MG63 (cell line): ENCODE measurements around the gene SP100. TPM values are rescaled to one million over a fixed set of nuclear protein-coding genes. Genes with fewer than 3 reads are reported as not detected.
"Not testable (repeated sequence)": the region's sequence is repeated elsewhere in the genome, so short reads cannot be mapped to it uniquely, and the experiment has no call there.

Experiments
- DNase-seq: peaks from one replicate; pipeline ENCODE4 v3.0.0-alpha.2; 2020
- H3K27me3 ChIP-seq: fragments of 250-450 bp; sonication (Bioruptor Pico); 2 replicates; pipeline ENCODE4 v1.5.1; 2020; ENCODE audit warnings: mild to moderate bottlenecking, moderate library complexity
- H3K36me3 ChIP-seq: fragments of 250-450 bp; sonication (Bioruptor Pico); 2 replicates; pipeline ENCODE4 v1.5.1; 2020; ENCODE audit warnings: mild to moderate bottlenecking, moderate library complexity
- H3K4me3 ChIP-seq: fragments of 250-450 bp; sonication (Bioruptor Pico); 2 replicates; pipeline ENCODE4 v1.5.1; 2020; ENCODE audit warnings: mild to moderate bottlenecking, moderate library complexity
- H3K9me3 ChIP-seq: fragments of 250-450 bp; sonication (Bioruptor Pico); 2 replicates; pipeline ENCODE4 v1.5.1; 2020; ENCODE audit warnings: mild to moderate bottlenecking, moderate library complexity
- total RNA-seq: library from RNA; depleted of rRNA; stranded (reverse); fragments of >200 nt; shearing (Covaris generic); gene quantifications from 2 replicates; pipeline ENCODE4 v1.2.3, GENCODE V29; 2014; ENCODE audit warnings: low replicate concordance; rRNA removed

Gene SP100
- 63.5 and 69.0 TPM in 2 replicates for total RNA-seq

DNA sequence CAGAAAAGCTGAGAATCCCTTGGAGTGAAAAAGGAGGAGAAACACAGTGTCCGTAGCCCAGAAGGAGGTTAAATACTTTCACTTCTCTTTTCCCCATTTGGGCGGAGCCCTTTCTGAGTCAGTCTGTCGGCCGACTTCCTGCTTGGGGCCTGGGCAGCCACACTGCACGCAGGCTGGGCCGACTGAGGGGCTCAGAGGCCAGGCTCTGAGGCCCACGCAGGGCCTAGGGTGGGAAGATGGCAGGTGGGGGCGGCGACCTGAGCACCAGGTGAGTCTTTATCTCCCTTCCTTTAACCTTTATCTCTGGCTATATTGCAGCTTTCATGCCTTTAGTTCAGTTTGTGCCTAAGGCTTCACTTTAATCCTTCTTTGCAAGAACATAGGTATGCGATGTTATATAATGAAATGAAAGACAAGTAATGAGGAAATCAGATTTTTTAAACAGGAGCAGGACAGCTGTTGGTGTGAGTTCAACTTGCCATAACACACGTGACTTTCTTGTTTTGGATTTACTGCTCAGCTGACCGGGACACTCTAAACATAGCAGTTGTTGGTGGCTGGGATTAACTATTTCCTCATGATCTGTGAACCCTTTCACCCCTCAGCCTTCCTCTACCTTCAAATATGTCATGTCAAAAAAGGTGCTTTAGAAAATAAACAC is at the start of gene SP100:
TSS of gene SP100 (plus strand) at position 141 of the 661 bp plus-strand sequence. CDS start at position 237, 96 bp downstream.
- Histone ChIP-seq H3K36me3 (peaks cover 4% of the 10 kb centered on the region), H3K27me3 (no peaks in the 10 kb centered on the region), H3K4me3 (peak within 1 kb of the TSS; percentile 77), H3K9me3 (no peaks in the 10 kb centered on the region)
- peak; percentile 88 for DNase-seq

DNA sequence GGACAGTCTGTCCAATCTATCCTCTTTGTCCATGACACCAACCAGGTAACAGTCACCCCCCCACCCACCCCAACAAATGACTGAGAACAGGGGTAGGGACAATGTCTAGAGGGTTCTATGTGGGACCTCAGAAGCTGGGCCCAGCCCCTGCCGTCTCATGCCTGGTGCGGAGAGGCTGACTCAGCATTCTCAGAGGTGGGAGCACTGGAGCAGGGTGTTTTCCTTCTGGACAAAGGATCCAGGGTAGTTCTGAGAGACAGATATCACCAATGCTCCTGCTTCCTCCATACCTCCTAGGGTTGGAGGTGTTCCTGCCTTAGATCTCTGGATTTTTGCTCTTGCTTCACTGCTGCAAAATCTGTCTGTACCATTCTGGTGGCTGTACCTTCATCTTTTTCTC is 33.9 kb upstream of the SP100 start:
- peaks cover 12% of the 10 kb centered on the region for H3K36me3 ChIP-seq
- no peaks in the 10 kb centered on the region for H3K27me3 ChIP-seq
- H3K9me3 ChIP-seq = no peaks in the 10 kb centered on the region
- no peak for DNase-seq
- no peak overlapping the region for H3K4me3 ChIP-seq

DNA sequence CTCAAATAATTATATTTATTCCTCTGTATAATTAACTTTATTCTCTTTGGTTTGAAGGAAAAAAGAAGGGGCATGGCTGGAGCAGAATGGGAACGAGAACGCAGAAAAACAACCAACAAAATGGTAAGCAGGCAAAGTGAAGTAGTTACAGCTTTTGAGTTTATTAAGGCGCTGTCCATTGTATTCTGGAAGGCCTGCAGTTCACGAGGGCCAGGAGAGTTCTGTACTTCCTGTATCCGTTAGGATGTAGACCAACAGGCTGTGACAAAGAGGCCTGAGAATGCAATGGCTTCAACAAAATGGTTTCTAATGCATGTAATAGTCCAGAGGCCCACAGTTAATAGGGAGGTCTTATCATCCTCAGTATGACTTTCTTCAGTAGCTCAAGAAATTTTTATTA is 32.5 kb upstream of the SP100 start:
- DNase-seq = no peak
- no peaks in the 10 kb centered on the region for H3K27me3 ChIP-seq
- no peaks in the 10 kb centered on the region for H3K9me3 ChIP-seq
- H3K36me3 ChIP-seq = peaks cover 6% of the 10 kb centered on the region
- no peak overlapping the region for H3K4me3 ChIP-seq

DNA sequence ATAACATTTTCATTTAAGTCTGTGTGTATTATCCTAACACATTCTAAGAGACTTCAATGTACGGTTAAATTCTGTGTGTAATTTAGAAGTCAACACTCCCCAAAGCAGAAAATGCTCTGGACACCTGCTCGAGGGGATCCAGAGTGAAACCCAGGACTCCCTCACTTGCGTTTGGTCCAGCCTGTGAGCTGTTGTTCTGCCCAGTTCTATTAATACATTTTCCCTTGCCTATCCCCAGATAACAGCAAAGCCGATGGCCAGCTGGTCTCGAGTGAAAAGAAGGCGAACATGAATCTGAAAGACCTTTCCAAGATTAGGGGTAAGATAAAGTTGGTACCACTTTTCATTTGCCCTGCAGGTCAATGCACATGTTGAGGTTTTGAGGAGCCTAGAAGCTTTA is 31.0 kb upstream of the SP100 start:
- Histone ChIP-seq H3K27me3 (no peaks in the 10 kb centered on the region), H3K4me3 (no peak overlapping the region), H3K9me3 (no peaks in the 10 kb centered on the region), H3K36me3 (peaks cover 7% of the 10 kb centered on the region)
- DNase-seq = no peak

DNA sequence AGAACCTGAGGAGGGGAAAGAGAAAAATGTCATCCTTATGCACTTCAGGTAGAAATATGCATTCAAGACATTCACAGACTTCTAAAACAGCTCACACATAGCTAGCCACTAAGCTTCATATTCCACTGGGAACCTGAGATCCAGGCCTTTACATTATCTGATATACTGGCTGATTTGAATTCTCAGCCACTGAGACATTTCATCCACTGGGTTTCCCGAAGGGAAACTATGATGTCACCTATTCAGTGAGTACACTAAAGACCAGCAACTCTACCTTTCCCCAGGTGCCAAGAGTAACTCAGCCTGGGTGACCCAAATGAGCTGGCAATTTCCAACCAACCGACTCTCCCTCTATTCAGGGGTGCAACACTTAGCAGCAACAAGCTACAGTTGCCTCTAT is 21.7 kb upstream of the SP100 start:
- no peaks in the 10 kb centered on the region for H3K27me3 ChIP-seq
- DNase-seq = no peak
- no peaks in the 10 kb centered on the region for H3K9me3 ChIP-seq
- H3K36me3 ChIP-seq = peaks cover 22% of the 10 kb centered on the region
- no peak overlapping the region for H3K4me3 ChIP-seq

DNA sequence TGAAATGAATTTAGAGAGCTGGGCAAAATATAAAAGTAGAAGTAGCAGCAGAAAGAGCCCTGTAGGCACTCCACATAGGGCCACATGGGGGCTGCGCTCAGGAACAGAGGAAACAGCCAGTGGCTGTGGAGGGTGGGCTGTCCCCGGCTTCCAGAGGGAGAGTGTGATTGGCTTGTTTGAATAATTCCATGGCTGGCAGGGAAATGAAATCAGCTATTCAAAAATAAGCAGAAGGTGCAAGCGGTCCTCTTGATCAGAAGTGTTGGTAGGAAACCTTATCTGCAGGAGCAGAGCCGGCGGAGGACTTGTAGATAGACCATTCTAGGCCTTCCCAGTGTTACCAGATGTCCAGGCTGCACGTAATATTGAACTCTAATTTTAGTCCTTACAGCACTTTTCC is 17.3 kb upstream of the SP100 start:
- not testable (repeated sequence) for H3K27me3 ChIP-seq, H3K4me3 ChIP-seq, H3K36me3 ChIP-seq, H3K9me3 ChIP-seq, DNase-seq

DNA sequence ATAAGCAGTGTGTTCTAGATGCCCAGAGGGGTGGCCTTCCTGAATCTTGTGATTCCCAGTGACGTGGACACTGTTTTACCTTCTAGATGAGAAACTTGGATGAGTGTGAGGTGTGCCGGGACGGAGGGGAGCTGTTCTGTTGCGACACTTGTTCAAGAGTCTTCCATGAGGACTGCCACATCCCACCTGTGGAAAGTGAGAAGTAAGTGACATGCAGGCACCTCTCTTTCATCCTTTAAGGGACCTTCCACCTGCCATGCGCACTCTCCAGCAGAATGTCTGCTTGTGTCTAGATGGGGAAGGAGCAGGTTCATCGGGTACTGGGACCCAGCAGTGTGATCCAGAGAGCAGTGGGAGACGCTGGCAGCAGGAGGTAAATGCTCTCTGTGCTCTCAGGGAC is 16.0 kb upstream of the SP100 start:
- no peak overlapping the region for H3K4me3 ChIP-seq
- no peaks in the 10 kb centered on the region; the same call in 1 of the 2 replicates for H3K36me3 ChIP-seq
- H3K27me3 ChIP-seq = no peaks in the 10 kb centered on the region
- H3K9me3 ChIP-seq = no peaks in the 10 kb centered on the region
- no peak for DNase-seq

DNA sequence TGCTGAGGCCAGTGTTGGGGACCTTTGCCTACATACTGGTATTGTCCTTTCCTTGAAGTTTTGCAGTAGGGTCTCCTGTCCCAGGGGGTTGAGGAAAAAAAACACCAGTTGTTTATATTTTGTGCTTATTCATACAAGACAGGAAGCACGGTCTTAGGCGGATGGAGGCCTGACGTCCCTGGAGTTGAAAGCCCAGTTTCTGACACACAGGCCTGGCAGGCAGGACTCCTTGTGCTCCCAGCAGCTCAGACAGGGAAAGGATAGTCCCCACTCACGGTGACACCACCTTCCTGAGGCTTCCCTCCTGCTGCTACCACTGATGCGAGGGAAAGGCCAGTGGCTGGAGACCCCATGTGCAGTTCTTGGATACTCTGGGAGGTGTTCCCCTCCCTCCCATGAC is 15.5 kb upstream of the SP100 start:
- Histone ChIP-seq H3K27me3 (no peaks in the 10 kb centered on the region), H3K36me3 (no peaks in the 10 kb centered on the region; the same call in none of the 2 replicates), H3K4me3 (no peak overlapping the region), H3K9me3 (no peaks in the 10 kb centered on the region)
- DNase-seq = no peak

DNA sequence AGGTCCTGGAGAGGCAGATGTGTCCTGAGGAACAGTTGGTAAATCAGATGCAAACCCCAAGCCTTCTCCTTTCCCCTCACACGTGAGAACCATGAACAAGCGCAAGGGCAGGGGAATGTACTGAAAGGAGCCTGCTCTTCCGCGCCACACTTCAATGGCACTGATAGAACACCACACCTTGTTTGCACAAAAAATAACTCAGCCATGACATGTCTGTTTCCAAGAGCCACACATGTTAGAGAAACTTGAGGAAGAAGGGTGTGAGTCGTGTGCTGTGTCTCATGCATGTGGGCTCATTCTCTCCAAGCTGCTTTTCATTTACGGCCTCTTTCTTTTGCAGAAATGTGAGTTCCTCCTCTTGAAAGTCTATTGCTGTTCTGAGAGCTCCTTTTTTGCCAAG is 15.0 kb upstream of the SP100 start:
- not testable (repeated sequence) for DNase-seq, H3K36me3 ChIP-seq, H3K9me3 ChIP-seq, H3K27me3 ChIP-seq, H3K4me3 ChIP-seq

DNA sequence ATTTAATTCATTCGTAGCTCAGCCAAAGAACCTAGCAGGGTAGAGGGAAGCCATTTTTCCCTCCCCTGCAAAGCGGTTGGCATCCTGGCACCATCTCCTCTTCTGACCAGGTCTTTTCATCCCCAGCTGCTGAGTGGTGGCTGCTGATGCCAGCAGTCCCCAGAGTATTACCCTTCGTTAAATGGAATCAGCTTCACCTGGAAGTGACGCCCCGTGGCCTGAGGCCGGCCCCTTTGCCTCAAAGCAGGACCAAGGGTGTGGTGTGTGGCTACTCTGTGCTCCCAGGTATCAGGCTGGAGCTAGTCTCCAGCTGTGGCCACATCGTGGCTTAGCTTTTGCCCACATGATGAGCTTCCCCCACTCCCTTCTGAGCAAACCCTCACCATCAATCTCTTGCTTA is 12.3 kb upstream of the SP100 start:
- no peak for DNase-seq
- Histone ChIP-seq H3K9me3 (no peaks in the 10 kb centered on the region), H3K27me3 (no peaks in the 10 kb centered on the region), H3K4me3 (no peak overlapping the region), H3K36me3 (peaks cover 2% of the 10 kb centered on the region)

DNA sequence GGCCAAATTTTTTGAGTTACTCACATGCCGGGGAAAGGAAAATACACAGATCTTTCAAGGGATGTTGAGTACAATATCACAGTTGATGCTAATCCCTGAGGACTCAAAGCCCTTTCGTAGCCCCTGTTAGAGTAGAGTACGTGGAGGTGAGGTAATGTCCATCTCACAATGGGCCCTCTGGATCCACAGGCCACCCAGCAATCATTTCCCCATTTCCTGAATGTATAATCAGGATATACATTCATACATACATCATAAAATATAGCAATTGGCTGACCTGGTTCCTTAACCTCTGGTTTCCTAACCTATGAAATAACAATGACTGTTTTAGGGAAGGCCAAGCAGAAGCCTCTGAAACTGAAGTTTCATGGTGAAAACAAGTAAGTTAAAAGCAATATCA is 10.2 kb upstream of the SP100 start:
- no peak for DNase-seq
- H3K4me3 ChIP-seq = no peak overlapping the region
- H3K9me3 ChIP-seq = no peaks in the 10 kb centered on the region
- H3K27me3 ChIP-seq = no peaks in the 10 kb centered on the region
- H3K36me3 ChIP-seq = peaks cover 2% of the 10 kb centered on the region

DNA sequence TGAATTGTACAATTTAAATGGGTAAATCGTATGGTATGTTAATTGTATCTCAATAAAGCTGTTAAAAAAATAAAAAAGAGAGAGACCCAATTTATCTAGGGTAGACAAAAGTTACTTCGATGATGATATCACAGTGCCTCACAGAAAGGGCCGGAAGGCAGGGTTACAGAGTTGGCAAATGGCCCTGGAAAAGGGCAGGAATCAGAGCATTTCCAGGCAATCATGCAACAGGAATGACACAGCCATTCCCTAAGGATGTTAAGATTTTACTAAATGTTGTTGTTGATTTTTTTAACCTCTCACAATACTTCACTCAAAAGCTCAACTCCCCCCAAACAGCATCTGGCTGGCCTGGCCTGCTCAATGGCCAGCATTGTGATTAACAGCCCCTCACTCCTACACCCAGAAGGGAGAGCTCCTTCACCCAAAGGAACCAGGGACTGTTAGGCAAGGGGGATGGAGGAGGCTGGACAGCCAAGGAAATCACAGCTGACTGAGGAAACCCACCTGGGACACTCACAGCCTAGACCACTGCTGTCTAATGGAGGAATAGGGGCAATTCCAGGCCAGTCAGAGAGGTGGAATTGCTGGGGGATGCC is 7.7 kb upstream of the SP100 start:
- no peak overlapping the region for H3K4me3 ChIP-seq
- no peaks in the 10 kb centered on the region for H3K9me3 ChIP-seq
- H3K36me3 ChIP-seq = peaks cover 2% of the 10 kb centered on the region
- DNase-seq = peak; percentile 80
- H3K27me3 ChIP-seq = no peaks in the 10 kb centered on the region

DNA sequence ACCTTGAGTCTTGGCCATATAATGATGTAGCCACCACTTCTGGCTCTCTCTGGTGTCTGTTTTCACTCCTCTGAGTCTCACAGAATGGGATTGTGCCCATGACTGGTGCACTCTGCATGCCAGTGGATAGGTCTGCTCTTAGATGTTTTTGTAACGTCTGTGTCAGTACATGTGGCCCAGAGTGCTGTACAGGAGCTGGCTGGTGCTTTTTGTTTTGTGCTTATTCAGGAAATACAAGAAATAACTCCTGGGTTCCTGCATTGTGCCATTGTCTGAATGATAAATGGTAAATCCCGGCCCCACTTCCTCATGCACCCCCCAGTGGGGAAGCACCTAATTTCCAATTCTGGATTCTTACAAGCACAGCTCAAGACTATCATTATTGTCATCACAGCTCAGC is 6.7 kb upstream of the SP100 start:
- H3K36me3 ChIP-seq, H3K27me3 ChIP-seq, H3K4me3 ChIP-seq, H3K9me3 ChIP-seq, DNase-seq: not testable (repeated sequence)

DNA sequence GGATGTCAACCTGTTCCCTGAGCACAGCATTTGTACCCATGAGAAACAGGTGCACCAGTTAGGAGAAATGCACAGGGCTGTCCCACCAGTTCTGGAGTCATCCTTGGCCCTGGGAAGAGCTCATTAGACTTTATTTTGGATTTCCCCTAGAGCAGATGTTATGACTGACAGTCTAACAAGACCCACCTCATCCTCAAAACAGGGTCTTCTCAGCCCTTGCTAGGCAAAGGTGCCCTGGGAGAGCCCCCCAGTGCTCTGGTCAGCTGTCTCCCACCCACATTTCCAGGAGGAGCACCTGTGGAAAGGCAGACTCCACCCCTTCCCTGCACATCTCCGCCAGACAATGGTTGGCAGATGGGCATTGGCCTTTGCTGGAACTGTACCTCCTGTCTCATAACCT is 5.7 kb upstream of the SP100 start:
- Histone ChIP-seq H3K27me3 (no peaks in the 10 kb centered on the region), H3K4me3 (no peak overlapping the region), H3K9me3 (no peaks in the 10 kb centered on the region), H3K36me3 (peaks cover 2% of the 10 kb centered on the region; the same call in 1 of the 2 replicates)
- no peak for DNase-seq

DNA sequence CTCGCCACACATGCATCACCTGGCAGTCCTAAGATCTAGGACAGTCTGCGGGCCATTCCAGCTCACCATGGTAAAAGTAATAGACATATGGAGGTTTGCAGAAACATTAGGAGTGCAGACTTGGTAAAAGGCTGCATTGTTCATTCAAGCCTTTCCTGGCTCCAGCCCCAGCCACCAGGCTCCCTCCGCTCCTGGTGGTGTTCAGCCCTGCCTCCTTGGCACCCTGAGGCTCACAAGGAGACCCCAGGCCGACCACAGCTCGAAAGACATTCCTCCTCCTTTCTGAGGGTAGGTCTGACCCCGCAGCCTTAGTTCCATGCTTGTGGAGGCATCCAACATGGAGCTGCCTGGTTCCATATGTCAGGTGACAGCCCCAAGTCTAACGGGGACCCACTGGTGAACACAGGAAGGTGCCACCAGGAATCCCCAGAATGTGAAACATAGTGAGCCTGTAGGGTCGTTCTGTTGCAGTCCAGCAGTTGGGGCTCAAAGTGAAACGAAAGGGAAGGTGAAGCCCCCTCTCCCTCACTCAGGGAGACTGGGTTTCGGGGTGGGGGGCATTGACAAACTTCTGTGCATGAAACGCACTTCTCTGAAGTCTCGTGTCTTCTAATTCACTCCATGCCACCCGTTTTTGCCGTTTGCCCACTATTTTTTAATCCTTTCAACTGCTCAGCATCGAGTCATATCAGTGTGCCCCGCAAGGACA is 5.0 kb upstream of the SP100 start:
- Histone ChIP-seq H3K4me3 (peak overlapping the region; percentile 55), H3K9me3 (no peaks in the 10 kb centered on the region), H3K36me3 (peaks cover 2% of the 10 kb centered on the region; the same call in 1 of the 2 replicates), H3K27me3 (no peaks in the 10 kb centered on the region)
- DNase-seq = no peak

DNA sequence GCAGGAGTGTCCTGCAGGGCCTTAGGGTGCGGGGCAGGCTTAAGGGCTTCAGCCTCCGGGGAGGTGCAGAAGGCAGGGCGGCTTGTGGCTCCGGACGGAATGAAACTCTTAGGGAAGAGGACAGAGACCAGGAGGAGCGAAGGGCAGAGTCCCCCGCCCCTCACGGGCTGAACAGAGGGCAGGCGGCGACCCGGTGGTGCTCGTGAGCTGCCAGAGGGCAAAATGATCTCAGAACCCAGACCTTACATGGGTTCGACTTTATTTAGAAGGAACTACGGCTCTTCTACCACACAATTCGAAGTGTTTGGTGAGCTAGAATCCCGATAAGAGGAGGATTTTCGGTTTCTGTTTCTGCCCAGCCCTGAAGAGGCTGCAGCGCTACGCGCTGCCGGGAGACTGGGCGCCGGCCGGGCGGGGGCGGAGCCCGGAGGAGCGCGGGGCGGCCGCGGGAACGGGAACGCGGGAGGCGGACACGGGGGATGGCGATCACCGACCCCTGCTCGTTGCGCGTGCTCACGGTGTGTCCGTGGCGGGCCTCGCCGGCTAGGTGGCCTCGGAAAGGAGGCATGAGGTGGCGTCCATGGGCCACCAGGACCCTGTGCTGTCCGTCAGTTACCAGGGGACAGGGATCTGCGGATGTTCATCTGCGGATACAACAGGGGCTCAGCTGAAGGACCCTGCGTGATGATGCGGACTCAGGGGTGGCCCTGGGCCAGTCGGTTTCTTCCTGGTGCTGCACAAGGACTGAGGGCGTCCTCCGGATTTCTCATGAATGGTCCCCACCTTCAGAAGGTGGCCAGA is 4.2 kb upstream of the SP100 start:
- peak; percentile 66 for DNase-seq
- Histone ChIP-seq H3K27me3 (no peaks in the 10 kb centered on the region), H3K36me3 (peaks cover 2% of the 10 kb centered on the region; the same call in 1 of the 2 replicates), H3K4me3 (peak overlapping the region; percentile 55), H3K9me3 (no peaks in the 10 kb centered on the region)

DNA sequence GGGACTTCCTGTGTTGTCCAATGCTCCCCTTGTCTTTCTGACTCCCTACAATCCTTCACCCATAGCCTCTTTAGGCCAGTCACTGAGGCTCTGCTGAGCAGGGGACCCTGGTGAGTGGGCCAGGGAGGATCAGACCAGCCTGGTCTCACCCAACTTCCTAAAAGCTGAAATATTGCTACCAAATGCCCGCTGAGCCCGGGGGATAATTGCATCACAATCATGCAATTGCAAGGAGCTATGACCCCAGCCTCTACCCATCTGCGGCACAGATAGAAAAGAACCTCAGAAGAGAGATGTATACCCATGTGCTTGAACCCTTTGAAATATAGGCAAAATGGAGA is 3.7 kb upstream of the SP100 start:
- Histone ChIP-seq H3K9me3 (no peaks in the 10 kb centered on the region), H3K36me3 (no peaks in the 10 kb centered on the region), H3K4me3 (peak overlapping the region; percentile 55), H3K27me3 (no peaks in the 10 kb centered on the region)
- DNase-seq = no peak
